Upper lobe of left lung (tissue), 4 donors: ENCODE measurements around the gene AEBP2.
"Not testable (repeated sequence)": the region's sequence is repeated elsewhere in the genome, so short reads cannot be mapped to it uniquely, and the experiment has no call there.

Experiments
- CTCF ChIP-seq, 6 experiments: fragments of 450-650 bp in 4 of 6; fragments of 200-600 bp in 2 of 6; sonication (generic) in 2 of 6; IDR thresholded peaks; one replicate each; pipeline ENCODE4 v1.5.1; 2016 to 2019; ENCODE audit warnings: antibody characterized with exemption in 6 of 6
- EP300 ChIP-seq, 4 donors: sonication (generic); formaldehyde crosslinking; IDR thresholded peaks; one replicate each; pipeline ENCODE4 v1.5.1; 2017; ENCODE audit warnings: antibody characterized with exemption in 4 of 4, control low read depth in 2 of 4
- POLR2A ChIP-seq, 4 donors: fragments of 450-650 bp; IDR thresholded peaks; one replicate each; pipeline ENCODE4 v1.5.1; 2016 to 2017; ENCODE audit warnings: antibody characterized with exemption in 4 of 4, mild to moderate bottlenecking in 2 of 4
- POLR2AphosphoS5 ChIP-seq, 2 donors: sonication (generic); formaldehyde crosslinking; IDR thresholded peaks; one replicate each; pipeline ENCODE4 v1.5.1; 2017; ENCODE audit warnings: antibody characterized with exemption in 2 of 2

GRCh38 chr12:19552441-19553097 lies 113.3 kb downstream of the AEBP2 start:
- not testable (repeated sequence) for TF ChIP-seq CTCF, POLR2AphosphoS5, EP300, POLR2A (IDR thresholded peaks at IDR 0.05)
